Thoracic aorta (tissue), 2 donors: Measurements from ENCODE around the gene DPP6. TPM values are rescaled to one million over a fixed set of nuclear protein-coding genes. Genes with fewer than 3 reads are reported as not detected.

Experiments
- ATAC-seq: fragments of 150-250 bp; one replicate; pipeline ENCODE4 v1.8.0; 2017; ENCODE audit warnings: low read depth; ENCODE audit not compliant: insufficient number of reproducible peaks, low FRiP score
- DNase-seq: peaks from one replicate; pipeline ENCODE4 v3.0.0-alpha.2; 2020; ENCODE audit warnings: low spot score
- H3K27ac ChIP-seq, 2 donors: fragments of 200-600 bp; sonication (generic); 1 replicate in 1 of 2; 2 replicates in 1 of 2; pipeline ENCODE4 v1.5.1; 2016; ENCODE audit warnings: mild to moderate bottlenecking in 2 of 2, moderate library complexity in 2 of 2
- H3K27me3 ChIP-seq: fragments of 200-600 bp; sonication (generic); replicated peaks from 2 replicates; pipeline ENCODE4 v1.6.0; 2016; ENCODE audit warnings: mild to moderate bottlenecking; ENCODE audit not compliant: insufficient read depth
- H3K36me3 ChIP-seq: fragments of 200-600 bp; sonication (generic); one replicate; pipeline ENCODE4 v1.5.1; 2016
- H3K4me1 ChIP-seq, 2 donors: fragments of 200-600 bp; sonication (generic); 1 replicate in 1 of 2; 2 replicates in 1 of 2; pipeline versions ENCODE4 v1.5.1 to v1.6.0; 2016; ENCODE audit warnings: low read depth in 2 of 2, mild to moderate bottlenecking in 1 of 2; ENCODE audit not compliant: control insufficient read depth in 1 of 2
- H3K4me3 ChIP-seq: fragments of 200-600 bp; sonication (generic); 2 replicates; pipeline ENCODE4 v1.5.1; 2016; ENCODE audit warnings: mild to moderate bottlenecking
- H3K9me3 ChIP-seq: fragments of 200-600 bp; sonication (generic); 2 replicates; pipeline ENCODE4 v1.5.1; 2016
- CTCF ChIP-seq: fragments of 200-600 bp; sonication (generic); IDR thresholded peaks from one replicate; pipeline ENCODE4 v1.5.1; 2019; ENCODE audit warnings: antibody characterized with exemption
- total RNA-seq, 2 donors: library from RNA; depleted of rRNA; stranded (reverse); fragments of >200 nt; gene quantifications; one replicate each; pipeline versions ENCODE4 v1.1.0 to v1.2.3, GENCODE V29; 2016

DPP6 gene
- total RNA-seq, 2 donors from 2014 or later = not detected

DNA sequence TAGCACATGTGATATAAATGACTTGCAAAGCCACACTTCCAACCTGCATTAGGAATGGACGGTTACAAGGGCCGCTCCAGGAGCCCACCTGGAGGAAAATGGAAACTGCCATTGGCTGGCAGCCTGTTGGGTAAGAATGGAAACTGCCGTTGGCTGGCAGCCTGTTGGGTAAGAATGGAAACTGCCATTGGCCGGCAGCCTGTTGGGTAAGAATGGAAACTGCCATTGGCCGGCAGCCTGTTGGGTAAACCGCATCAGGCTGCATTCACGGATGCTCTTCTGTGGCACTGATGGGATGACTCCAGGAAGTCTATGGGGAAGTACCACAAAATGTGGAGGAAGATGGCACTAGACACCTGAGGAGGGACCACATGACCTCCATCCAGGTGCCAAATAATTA lies 143.1 kb downstream of the DPP6 start:
- Histone ChIP-seq H3K4me1 (no peaks in the 10 kb centered on the region), H3K4me3 (no peak overlapping the region), H3K9me3 (no peaks in the 10 kb centered on the region), H3K27ac (no peak overlapping the region), H3K27me3 (no peaks in the 10 kb centered on the region), H3K36me3 (no peaks in the 10 kb centered on the region)
- no peak for DNase-seq
- ATAC-seq = no peak
- TF ChIP-seq CTCF = no peak

- TF ChIP-seq CTCF = no peak
- no peaks in the 10 kb centered on the region for H3K9me3 ChIP-seq
- ATAC-seq (no peak), DNase-seq (no peak)
- H3K36me3 ChIP-seq = no peaks in the 10 kb centered on the region
- H3K27ac ChIP-seq = no peak overlapping the region
- no peak overlapping the region for H3K4me3 ChIP-seq
- no peaks in the 10 kb centered on the region for H3K4me1 ChIP-seq
- H3K27me3 ChIP-seq = no peaks in the 10 kb centered on the region
Observed at GRCh38 chr7:154198481-154198880, 146.3 kb downstream of the DPP6 start.

DNA sequence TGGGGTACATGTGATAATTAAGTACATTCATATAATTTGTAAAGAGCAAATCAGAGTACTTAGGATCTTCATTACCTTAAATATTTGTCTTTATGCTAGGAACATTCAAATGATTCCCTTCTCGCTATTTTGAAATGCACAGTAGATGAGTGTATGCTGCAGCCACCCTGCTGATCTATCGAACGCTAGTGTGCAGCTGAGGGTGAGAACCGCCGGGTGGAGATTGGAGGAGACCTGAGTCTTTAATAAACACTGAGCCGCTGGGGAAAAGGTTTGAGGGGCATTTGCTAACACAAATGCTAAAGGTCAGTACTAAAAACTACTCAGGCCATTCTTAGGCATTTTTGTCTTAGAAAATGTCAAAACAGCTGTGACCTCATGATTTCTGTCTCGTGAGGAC lies 148.0 kb downstream of the DPP6 start:
- ATAC-seq (no peak), DNase-seq (no peak)
- no peak overlapping the region for H3K27ac ChIP-seq
- no peak for TF ChIP-seq CTCF
- no peaks in the 10 kb centered on the region for H3K36me3 ChIP-seq
- H3K4me1 ChIP-seq = no peaks in the 10 kb centered on the region
- no peak overlapping the region for H3K4me3 ChIP-seq
- H3K27me3 ChIP-seq = no peaks in the 10 kb centered on the region
- no peaks in the 10 kb centered on the region for H3K9me3 ChIP-seq

DNA sequence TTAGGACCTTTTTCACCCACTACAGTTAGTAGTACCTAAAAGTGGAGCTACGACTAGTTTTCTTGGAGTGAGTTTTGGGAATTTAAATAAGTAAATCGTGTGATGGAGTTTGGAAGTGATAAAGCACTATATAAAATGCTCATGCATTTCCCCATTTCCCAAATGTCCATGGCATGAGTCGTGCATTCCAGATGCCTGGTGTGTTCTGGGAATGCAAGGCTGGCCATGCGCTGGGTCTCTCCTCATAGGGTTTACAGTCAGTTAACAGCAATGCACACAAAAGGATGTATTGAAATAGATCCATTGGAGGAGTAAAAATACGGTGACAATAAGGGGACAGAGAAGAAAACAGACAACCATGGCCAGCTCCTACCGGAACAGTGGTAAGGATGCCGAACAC lies 149.8 kb downstream of the DPP6 start:
- H3K9me3 ChIP-seq = no peaks in the 10 kb centered on the region
- no peak for TF ChIP-seq CTCF
- H3K4me1 ChIP-seq = no peaks in the 10 kb centered on the region
- DNase-seq = no peak
- no peak overlapping the region for H3K27ac ChIP-seq
- H3K27me3 ChIP-seq = no peaks in the 10 kb centered on the region
- no peak for ATAC-seq
- no peaks in the 10 kb centered on the region for H3K36me3 ChIP-seq
- no peak overlapping the region for H3K4me3 ChIP-seq

DNA sequence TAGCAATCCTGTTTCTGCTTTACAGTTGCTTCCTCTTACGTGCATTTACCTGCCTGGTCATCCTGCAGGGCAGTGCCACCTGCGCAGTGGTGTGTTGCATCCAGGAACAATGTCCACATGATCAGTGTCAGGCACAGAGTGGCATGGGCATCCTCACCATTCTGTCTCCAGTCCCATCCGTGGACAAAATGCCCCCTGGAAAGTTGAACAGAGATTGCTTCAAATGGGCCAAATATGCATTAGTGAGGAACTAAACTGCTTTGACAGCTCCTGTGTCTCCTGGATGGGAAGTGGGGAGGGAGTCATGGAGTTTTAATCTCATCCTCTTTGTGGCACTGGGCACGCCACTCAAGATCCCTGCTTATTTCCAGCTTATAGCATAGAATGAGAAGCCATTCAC lies 151.8 kb downstream of the DPP6 start:
- no peaks in the 10 kb centered on the region for H3K9me3 ChIP-seq
- no peak for ATAC-seq
- no peak overlapping the region for H3K27ac ChIP-seq
- no peaks in the 10 kb centered on the region for H3K36me3 ChIP-seq
- H3K27me3 ChIP-seq = no peaks in the 10 kb centered on the region
- no peak for TF ChIP-seq CTCF
- H3K4me1 ChIP-seq = no peaks in the 10 kb centered on the region
- H3K4me3 ChIP-seq = no peak overlapping the region
- DNase-seq = no peak
